Measurements from ENCODE around the gene WNT8B.
A peak's percentile ranks its signal among the peaks of the same experiment; 100 is the strongest.

The WNT8B gene

DNA sequence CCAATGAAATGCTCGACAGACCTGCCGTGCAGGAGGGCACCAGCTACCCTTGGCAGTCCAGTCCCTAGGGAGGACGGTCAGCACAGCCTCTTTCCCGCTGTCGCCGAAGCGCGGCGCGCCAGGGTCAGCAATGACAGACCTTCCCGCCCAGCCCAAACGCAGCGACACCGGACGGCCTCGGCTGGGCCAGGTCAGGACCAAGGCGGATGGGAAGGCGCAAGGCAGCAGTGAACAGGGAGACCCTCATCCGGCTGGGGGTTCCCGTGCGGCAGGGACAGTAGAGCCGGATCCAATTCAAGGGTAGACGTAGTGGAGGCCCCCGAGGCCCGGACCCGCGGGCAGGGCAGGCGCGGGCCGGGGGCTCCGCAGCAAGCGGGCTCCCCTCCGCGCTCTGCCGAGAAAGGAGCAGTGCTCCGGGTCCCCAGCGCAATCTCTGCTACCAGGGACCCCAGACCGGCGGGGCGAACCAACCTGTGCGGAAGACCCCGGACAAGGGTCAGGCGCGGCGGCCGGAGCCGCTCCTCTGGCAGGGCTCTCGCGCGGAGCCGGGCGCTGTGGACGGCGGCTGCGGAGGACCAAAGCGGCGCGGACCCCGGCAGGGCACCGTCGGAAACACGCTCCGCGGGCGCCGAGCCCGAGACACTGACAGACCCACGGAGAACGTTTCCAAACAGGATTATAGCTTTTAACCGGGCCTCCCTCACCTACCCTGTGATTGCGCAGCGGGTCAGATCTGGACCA lies 56.7 kb downstream of the WNT8B start, which contains the start of gene SEC31B:
Gene SEC31B, minus strand, starts transcription at position 551 of the 741 bp plus-strand sequence. CDS start 2,909 bp downstream, outside the sequence.
- peak; percentile 25 for DNase-seq (ENCODE audit: low read depth)

DNA sequence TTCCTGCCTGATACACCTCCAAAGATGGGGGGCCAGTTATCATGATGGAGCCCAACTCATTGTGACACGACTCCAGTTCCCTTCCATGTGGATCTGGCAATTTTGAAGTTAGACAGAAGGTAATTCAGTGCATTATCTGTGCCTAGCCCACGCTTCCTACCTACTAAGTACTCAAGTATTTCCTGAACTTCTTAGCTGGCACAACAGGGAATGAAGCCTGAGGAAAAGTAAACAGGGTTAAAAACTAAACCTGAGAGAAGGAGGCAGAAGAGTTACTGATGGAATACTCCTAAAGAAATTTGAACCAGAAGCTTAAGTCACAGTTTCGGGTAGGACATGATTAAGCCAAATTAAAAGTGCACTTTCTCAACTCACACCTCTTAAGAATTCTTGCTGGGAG lies 58.0 kb downstream of the WNT8B start:
- peak; percentile 73 for DNase-seq (ENCODE audit: low read depth)

DNA sequence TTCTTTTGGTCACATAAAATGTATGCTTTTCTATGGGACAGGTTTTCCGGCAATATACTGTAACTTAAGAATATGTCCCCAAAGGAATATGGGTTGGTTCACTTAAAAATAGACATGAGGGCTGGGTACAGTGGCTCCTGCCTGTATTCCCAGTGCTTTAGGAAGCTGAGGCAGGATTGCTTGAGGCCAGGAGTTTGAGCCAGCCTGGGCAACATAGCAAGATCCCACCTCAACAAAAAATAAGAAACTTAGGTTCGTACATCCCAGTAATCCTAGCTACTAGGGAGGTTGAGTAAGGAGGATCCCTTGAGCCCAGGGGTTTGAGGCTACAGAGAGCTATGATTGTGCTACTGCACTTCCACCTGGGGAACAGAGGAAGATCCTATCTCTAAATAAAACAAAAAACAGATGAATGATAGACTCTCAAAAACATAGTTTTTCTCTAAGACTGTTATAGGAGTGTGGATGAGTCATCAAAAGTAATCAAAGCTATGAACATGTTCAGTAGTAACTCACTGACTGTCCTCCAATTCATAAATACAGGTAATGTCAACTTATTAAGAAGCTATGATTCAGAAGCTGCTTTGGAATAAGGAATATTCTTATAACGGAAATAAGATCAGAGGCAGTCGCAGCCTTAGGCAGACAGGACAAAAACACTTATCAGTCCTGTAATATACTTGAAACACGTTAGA lies 59.4 kb downstream of the WNT8B start:
- peak; percentile 56 for DNase-seq (ENCODE audit: low read depth)

DNA sequence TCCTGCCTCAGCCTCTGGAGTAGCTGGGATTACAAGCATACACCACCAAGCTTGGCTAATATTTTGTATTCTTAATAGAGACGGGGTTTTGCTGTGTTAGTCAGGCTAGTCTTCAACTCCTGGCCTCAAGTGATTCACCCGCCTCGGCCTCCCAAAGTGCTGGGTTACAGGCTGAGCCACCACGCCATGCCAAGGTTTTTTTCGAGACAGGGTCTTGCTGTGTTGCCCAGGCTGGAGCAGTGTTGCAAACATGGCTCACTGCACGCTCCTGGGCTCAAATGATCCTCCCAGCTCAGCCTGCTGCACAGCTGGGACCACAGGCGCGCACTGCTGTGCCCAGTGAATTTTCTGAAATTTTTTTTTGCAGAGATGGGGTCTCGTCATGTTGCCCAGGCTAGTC lies 60.1 kb downstream of the WNT8B start:
- DNase-seq (ENCODE audit: low read depth), result peak; percentile 52

DNA sequence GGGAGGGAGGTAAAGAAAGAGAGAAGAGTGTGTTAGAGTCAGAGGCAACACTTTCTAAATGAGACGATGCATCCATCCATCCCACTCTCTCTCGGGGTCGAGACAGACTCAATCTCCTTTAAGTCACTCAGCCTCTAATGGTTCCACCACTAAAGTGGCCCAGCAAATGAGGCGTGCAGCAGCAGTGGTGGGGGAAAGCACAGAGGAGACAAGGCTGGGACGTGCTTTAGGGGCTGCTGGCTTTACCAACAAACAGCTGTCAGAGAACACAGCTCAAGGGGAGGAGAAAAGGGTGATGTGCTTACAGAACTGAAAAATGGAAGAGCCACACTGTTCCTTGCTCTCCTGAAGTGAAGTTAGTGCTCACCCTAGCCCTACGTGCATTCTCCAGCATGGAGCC lies 61.4 kb downstream of the WNT8B start:
- no peak for DNase-seq (ENCODE audit: low read depth)

DNA sequence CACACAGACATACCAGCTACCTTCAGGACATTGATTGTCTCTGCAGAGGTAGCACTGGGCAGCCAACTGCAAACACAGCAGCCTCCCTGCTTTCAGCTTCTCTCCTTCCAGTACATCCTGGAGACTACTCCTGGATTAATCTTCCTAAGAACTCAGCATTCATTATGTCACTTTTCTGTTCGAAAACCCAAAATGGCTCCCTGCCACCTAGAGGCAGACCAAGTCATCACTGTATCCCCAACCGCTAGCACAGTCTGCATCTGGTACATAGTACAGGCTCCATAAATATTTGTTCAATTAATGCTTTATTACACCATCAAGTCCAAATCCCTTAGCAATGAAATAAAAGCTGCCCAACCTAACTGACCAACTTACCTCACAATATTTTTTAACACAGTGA lies 61.8 kb downstream of the WNT8B start:
- DNase-seq (ENCODE audit: low read depth), result no peak

DNA sequence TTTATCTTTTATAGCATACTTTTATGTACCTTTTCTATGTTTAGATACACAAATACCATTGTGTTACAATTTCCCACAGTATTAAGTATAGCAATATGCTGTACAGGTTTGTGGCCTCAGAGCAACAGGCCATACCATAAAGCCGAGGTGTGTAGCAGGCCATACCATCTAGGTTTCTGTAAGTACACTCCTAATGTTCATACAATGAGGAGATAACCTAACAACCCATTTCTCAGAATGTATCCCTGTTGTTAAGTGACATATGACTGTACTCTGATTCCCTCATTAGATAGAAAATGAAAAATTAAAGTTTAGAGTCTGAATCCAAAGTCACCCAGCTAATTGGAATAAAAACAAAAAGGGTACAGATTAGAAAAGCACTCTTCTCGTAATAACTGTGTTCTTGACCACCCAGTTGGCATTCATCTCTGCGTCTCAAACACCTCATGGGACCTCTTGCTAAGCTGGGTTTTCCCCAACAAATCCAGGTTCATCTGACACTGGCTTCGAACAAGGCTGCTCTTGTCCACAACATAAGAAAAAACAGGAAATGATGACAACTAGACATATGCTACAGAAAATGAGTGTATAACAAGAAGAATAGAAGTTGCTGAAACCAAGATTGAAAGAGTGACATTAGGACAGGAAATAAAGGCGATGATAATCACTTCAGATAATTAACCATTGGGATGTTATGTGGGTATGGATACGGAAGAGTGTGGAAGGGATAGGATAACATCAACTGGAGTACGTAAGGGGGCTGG lies 65.5 kb downstream of the WNT8B start:
- no peak for DNase-seq (ENCODE audit: low read depth)

DNA sequence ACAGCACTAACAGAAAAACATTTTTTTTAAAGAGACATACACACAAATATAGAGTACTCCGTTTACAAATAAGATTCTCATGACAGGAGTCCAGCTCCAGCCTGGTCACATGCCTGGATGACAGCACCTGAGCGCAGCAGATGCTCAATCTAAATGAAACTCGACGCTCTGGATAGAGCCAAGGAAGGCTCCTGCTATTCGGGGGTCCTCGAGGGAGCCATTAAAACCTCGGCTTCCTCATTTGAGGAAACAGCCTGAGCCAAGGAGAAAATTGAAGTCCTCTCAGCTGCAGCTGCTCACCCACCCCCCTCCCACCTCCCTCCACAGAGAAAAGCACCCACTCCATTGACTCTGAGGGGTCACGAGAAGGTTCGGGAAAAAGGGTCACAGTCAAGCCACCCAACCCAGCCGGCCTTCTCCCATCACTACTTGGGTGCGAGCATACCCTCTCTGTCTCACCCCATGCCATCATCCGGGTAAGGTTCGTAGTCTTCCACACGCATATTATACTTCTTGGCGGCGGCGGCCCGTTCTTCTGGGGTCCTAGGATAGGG lies 66.2 kb downstream of the WNT8B start:
- DNase-seq (ENCODE audit: low read depth), result peak; percentile 30

DNA sequence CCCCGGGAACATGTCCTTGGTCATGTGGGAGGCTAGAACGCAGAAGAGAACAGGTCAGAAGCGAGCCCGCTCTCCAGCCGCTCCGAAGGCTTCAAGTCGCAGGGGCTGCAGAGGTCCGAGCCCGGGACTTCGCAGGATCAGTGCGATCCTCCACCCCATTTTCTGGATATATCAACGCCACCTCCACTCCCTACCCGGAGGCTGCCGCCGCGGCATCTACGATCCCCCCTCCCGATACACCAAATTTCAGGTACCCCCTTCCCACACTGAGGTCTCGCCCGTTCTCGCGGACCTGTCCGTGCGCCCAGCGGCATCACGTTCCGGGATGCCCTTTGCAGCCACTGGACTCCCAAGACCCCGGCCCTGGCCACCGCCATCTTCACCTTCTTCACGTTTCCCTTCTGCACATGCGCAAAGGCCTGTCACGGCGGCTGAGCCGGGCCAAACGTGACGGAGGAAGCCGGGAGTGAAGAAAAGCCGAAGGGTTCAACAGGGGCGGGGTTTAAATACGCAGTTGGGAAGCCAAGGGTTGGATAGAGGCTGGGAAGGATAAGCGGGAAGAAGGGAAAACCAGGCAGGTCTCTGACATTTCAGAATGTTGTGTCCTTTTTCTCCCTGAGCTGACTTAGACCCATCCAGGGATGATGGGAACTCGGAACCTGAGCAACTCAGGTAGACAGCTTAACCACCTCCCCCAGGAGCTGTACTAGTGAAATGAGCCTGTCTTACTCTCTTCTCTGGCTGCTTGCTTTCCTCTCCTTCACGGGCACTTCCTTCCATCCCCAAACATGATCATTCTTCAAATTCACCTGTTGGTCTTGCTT lies 66.9 kb downstream of the WNT8B start, which contains the start of gene NDUFB8:
Gene NDUFB8, minus strand, starts transcription at position 397 of the 824 bp plus-strand sequence. Its CDS starts 20 bp downstream, at position 377.
- peak; percentile 86 for DNase-seq (ENCODE audit: low read depth)

DNA sequence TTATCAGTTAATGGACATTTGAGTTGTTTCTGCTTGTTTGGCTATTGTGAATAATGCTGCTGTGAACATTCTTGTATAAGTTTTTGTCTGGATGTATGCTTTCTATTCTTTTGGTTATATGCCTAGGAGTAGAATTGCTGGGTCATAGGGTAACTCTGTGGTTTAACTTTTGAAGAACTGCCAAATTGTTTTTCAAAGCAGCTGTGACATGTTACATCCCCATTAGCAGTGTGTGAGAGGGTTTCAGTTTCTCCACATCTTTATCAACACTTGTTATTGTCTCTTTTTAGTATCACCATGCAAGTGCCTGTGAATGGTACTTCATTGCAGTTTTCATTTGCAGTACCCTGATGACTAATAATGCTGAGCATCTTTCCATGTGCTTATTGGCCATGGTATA lies 69.0 kb downstream of the WNT8B start:
- DNase-seq (ENCODE audit: low read depth), result no peak
